GM19328 (cell line): ENCODE results near the gene CNTNAP2.
"Not testable (repeated sequence)": the region's sequence is repeated elsewhere in the genome, so short reads cannot be mapped to it uniquely, and the experiment has no call there.

Experiments
- ATAC-seq: cut with Tn5 transposase; IDR thresholded peaks from one replicate; pipeline ENCODE4 v1.9.1; 2021; ENCODE audit warnings: mild to moderate bottlenecking, moderate library complexity; ENCODE audit not compliant: unreplicated experiment

CNTNAP2 gene

DNA sequence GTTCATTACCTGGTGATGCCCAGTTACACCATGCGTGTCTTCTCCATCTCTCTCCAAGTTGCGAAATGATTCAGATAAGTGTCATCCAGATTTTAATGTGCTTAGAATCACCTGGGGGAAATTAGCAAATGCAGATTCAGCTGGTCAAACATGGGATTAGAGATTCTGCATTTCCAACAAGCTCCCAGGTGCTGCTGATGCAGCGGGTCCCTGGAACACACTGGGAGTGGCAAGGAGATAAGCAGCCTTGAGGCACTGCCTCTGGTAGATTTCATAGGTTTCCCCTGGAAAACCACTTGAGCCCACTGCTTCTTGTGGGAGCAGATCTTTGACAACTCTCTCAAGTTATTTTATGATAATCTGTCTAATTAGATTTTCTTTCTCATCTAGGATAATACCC lies 2278.0 kb downstream of the CNTNAP2 start:
- no peak for ATAC-seq

DNA sequence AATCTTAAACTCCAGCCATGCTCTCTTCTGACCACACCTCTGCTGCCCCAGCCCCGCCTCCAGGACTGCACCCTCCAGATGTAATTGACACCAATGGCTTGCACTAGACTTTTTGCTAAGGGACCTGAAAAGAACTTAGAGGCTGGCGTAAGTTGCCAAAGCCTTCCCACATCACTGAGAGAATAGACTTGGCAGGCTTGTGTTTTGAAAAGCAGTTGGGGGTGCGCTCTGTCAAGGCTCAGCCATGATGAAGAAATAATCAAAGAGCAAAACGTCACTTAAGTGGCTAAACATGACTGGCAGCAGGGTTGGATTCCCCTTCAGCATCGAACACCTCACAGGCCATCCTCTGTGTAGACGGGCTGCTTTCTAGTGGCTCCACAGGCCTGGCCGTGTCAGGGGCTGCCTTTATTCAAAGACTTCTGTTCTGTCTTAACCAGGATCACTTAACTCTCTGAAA lies 2278.8 kb downstream of the CNTNAP2 start:
- no peak for ATAC-seq

DNA sequence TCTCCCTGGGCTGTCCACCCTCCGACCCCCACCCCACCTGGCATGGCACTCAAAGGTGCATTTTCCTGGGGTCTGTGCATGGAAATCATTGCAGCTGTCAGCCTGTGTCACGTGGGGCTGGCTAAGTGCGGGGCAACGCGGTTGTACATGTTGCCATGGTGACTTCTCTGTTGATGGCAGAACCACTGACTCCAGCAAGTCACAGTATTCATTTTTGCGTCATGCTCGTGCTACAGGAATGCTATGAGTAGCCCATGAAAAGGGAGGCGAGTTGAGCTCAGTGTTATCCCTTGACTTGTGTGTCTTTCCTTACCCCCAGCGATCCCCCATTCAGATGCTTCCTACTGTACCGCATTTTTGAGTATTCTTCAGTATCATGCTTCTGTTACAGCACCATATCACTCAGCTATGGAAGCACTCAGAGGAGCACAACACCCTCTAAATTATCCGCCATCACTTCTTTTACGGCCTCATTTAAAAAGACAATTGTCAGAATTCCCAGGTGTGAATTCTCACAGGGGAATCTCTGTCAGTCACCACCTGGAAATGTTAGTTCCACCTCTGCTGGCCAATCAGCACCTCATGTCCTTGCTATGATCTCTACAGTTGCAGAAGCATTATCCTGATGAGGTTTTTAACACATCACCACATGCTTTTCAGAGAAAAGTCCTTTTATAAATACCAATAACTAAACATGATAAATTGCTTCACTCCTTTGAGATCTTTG lies 2279.6 kb downstream of the CNTNAP2 start:
- no peak for ATAC-seq

DNA sequence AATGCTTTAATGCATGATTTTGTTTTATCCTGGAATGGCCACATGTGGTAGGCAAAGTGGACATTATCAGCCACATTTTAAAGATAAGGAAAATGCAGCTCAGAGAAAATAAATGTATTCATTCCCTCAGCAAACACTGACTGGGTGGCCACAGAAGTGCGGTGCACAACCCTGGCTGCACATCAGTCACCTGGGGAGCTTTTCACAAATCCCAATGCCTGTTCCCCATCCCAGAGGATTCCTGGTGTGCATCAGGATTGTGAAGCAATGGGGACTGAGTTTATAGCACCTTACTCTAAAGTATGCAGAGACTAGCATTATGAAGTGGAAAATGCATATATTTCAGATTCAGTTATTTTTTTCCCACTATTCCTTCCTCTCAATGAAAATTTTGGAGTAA lies 2280.5 kb downstream of the CNTNAP2 start:
- no peak for ATAC-seq

DNA sequence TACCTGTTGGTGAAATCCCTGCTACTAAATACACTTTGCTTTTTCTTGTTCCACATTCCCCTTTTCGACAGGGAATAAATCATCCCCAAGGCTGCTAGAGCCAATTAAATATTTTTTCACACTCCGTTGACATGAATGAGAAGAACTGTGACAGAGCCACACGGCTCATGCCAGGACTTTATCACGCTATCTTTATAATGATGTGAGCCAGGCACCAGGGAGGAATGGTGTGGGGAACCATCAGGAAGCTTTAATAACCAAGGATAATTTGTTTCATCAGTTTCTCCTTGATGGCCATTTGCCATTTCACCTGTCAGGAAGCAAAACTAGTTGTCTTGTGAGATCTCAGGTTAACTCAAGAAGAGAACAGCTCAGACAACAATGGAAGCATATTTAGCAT lies 2280.9 kb downstream of the CNTNAP2 start:
- ATAC-seq: no peak

DNA sequence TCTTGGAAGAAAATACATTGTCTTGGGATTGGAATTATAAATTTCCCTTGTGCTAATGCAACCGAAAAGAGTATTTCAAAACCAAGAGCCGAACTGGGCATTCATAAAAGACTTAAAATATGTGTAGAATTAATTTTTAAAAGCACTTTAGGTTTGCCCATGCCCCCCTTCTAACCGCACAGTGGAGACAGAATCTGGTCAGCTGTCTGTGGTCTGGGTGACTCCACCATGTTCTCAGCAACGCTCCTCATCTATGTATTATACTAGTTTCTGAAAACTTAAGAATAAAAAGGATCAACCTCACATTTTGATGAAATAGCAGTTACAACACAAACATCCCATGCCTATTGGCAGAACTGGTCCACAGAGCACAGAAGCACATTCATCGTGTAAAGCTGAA lies 2281.4 kb downstream of the CNTNAP2 start:
- no peak for ATAC-seq

DNA sequence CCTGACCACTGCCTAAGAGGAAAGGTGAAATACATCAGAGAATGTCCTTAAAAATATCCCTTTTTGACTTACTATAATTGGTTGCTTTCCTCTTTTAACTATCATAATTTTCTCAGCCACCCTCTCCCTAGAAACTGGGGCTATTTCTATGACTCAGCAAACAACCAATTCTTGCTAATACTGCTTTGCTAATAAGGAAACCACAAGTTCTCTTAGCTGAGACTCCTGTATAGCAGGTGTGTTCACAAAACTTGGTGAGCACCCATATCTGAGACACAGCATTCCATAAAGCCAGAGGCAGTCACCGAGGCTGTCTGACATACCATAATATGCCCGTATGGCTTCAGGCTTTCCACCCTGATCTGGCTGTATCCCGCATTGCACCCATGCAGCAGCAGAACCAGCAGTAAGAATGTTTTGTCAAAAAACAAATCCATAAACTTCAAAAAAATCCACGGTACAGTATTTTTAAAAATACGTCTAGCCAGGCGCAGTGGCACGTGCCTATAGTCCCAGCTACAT lies 2282.3 kb downstream of the CNTNAP2 start:
- no peak for ATAC-seq

DNA sequence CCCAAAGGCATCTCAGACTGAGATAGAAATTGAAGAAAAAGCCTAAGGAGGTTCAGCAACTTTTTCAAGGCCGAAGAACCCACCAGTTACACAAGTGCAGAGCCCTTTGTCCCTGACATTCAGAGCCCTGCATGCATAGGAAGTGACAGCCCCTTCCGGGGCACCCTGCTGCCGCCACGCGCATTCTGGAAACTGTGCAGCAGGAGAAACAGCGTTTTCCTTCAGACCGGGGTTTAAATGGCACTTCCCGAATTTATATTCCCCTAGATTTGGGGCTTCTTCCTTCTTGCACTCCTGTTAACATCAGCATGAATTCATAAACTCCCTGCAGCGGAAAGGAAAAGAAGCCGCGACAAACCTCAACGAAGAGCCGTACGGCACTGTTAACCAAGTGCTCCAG lies 2283.5 kb downstream of the CNTNAP2 start:
- no peak for ATAC-seq

DNA sequence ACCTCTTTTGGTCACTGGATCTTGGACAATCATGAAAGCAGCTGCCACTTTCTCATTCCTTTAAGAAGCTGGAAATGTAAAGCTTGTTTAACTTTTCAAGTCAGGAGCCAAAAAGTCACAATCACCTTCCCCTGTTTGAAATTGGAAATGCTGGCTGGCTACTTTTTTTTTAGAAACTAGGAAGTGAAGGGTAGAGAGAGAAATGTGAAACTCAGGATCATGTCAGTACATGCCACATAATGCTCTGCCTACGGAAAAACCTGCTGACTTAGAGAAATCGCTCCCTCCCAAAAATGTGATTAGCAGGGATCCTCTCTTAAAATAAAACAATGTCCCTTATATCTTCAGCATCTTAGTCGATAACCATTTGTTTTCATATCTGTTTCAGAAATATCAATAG lies 2285.6 kb downstream of the CNTNAP2 start:
- no peak for ATAC-seq

DNA sequence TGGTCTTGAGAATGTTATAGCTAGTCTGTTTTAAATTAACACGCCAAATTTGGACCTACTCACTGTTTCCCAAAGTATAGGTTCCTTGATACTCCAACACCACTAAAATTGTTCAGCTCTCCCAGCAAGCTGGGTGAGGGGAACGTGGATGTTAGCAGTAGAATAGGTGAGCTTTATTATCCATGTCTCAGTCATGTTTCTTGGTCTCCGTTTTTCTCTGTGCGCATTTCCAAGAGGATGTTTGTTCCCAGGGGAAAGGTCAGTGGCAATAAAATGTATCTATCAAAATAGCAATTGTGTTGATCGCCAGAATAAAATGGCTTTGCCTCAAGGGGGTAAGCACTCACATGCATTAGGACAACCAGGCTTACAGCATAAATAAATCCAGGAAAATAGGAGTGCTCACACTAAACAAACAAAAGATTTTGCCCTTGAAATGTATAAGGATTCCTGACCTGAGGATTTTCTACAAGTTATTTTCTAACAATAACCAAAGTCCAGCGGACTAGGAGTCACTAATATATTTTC lies 2286.9 kb downstream of the CNTNAP2 start:
- ATAC-seq: no peak

DNA sequence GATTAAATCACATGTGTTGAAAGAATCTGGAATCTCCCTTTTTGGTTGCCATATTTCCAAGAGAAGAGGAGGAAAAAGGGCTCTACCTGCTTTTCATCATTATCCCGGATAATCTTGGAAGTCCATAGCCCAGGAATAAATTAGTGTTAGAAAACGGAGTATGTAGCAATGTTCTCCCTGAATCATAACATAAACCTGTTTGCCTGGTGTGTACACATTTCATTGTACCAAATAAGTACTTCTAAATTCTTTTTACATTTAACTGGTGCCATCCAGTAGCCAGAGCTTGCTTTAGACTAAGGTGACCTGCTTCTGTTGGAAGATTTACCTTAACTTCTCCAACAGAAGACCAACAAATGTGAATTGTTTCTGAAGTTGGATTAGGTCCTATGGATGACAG lies 2291.7 kb downstream of the CNTNAP2 start:
- ATAC-seq: no peak

DNA sequence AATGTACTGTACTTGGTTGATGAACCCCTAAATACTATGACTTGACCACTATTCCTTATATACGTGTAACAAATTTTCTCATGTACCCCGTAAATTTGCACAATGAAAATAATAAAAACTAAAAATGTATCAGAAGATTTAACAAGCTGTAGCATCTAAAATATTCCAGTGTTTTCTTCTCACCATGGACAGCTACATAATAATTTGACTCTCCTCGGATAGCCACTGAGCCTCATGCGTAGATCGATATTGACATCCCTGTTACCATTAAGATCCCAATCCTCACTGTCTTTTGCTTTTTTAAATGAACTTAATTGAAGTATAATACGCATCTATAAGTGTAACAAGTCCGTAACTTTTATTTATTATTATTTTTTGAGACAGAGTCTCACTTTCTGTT lies 2294.3 kb downstream of the CNTNAP2 start:
- ATAC-seq: no peak

DNA sequence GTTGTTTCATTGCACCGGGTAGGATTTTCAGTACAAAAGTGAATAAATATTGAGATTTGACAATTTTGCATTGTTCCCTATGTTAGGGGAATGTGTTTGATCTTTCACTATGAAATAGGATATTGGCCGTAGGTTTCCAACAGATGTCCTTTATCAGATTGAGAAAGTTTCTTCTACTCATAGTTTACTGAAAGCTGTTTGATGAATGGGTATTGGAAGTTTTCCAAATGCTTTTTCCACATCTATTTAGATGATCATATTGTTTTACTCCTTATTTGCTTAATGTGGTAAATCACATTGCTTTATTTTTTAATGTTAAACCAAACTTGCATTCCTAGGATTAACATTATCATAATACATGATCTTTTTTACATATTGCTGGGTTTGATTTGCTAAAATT lies 2296.1 kb downstream of the CNTNAP2 start:
- no peak for ATAC-seq

DNA sequence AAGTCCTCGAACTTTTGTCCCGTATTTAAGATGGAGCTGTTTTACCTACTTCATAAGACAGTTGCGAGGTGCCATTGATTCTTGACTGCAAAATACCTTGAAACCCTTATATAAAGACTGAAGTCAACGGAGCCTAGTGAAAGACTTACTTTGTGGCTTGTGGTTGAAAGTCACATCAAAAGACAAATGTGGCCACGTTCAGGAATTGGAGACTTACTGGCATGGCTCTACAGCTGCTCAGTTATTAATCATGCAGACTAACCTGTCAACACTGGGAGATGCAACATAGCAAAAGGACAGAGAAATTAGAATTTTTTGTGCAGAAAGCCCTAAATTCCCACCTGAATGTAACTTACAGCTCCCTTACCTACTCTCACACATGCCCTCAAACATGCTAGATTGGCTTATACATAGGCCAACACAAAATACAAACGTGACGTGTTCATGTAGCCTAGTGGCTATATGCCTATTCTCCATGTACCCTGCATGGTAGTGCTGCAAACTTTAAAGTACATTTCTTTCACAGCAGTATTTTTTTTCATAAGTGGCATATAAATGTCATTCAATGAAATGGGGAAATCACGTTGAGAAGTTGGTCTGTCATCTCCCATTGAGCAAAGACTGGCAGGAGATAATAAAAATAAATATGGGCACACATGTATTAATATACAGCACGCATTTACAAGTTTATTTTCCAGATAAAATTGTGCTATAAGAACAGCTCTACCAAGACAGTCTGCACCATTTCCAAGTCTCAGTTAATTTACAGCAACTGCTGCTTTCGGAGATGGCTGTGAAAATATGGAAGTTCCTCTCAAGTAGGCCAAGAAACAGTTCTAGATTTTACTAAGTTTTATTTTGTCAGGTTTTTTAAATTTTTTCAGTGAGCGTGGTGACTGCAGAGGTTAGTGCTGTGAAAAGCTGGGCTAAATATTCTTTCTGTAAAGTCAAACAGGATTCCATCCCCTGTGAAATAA lies 2303.5 kb downstream of the CNTNAP2 start:
- ATAC-seq: peak; percentile 65

DNA sequence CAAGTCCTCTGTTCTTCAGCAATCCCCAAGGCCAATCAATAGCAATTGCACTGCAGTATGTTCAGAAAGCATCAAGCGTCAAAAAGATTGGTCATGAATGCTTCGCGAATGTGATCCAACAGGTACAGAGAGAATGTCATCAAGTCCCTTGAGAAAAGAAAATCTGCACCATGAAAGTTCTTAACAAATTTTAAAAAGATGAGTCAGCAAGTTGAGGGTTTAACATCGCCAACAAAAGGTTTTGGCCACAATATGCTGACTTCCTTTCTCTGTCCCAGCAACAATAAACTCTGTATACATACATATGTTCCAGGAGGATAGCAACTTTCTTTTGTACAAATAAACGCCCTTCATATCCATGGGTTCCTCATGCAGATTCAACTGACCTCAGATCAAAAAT lies 2305.4 kb downstream of the CNTNAP2 start:
- ATAC-seq: no peak

DNA sequence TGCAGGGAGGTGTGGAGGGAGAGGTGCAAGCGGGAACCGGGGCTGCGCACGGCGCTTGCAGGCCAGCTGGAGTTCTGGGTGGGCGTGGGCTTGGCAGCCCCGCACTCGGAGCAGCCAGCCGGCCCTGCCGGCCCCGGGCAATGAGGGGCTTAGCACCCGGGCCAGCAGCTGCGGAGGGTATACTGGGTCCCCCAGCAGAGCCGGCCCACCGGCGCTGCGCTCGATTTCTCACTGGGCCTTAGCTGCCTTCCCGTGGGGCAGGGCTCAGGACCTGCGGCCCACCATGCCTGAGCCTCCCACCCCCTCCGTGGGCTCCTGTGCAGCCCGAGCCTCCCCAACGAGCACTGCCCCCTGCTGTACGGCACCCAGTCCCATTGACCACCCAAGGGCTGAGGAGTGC lies 2309.8 kb downstream of the CNTNAP2 start:
- not testable (repeated sequence) for ATAC-seq

DNA sequence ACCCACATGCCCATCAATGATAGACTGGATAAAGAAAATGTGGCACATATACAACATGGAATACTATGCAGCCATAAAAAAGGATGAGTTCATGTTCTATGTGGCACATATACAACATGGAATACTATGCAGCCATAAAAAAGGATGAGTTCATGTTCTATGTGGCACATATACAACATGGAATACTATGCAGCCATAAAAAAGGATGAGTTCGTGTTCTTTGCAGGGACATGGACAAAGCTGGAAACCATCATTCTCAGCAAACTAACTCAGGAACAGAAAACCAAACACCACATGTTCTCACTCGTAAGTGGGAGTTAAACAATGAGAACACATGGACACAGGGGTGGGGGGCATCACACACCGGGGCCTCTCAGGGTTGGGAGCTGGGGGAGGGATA lies 2314.1 kb downstream of the CNTNAP2 start:
- ATAC-seq: not testable (repeated sequence)

DNA sequence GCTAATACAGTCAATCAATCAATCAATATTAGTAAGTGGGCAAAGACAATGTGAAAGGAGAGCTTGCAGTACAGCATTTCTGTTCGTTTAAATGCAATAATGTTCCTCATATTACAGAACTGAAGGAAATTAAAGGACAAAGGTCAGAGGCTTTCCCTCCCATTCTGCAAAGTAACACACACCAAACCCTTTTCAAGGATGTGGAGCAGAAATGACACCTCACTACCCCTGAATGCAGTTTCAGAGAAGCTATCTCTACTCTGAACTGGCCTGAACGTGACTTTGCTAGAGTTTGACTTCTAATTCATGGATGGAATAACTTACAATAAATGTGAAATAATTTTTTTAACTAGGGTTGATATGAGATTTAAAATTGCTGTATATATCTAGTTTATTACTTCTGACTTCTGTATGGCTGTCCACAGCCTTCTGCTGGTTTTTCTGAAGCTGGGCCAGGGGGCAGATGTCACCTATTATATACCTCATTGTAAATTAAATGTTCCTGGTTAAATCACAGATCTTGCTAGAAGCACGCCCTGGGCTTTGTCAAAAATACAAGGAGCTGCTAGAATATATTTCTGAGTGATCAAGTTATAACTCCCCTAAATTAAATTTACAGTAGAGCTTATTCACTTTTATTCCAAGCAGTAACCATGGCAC lies 2317.1 kb downstream of the CNTNAP2 start:
- ATAC-seq: no peak

DNA sequence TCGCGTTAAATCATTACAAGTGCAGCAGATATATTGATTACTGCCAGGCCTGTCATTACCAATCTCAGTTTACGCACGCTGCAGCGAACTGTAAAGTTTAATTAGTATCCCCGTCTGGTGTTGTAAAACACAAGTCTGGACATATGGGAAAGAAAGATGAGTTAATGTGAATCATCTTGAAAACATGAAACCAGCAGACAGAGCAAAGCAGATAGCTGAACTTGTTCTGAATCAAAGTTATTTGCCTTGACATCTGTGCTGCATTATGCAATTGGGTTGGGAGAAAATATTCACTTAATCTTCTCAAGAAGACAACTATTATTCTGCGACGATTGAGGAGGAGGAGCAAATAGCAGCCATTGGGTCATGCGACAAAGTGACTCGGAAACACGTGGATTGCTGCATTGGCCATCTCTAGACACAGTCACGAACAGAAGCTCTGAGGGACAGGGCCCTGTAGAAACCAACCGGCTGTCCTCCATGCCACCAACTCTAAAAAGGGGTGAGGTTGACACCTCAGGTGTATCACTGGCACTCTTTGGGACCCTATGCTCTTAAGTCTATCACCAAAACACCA lies 2317.7 kb downstream of the CNTNAP2 start:
- no peak for ATAC-seq

DNA sequence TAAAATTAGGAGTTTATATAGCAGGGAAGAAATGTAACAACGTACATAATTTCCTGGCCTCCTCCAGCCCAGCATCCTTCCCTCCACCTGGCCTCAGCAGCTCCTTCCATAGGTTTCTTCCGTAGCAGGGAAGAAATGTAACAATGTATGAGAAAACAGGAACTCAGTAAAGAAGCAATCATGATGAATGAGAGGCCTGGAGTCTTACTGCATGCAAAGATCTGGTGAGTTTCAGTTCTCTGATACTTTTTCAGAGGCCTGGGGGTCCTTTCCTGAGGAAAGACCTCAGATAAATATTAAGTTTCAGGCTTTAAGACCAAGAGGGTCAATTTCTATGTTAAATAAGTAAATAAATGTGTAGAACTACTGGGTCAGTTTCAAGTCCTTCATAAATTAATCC lies 2318.3 kb downstream of the CNTNAP2 start:
- no peak for ATAC-seq

DNA sequence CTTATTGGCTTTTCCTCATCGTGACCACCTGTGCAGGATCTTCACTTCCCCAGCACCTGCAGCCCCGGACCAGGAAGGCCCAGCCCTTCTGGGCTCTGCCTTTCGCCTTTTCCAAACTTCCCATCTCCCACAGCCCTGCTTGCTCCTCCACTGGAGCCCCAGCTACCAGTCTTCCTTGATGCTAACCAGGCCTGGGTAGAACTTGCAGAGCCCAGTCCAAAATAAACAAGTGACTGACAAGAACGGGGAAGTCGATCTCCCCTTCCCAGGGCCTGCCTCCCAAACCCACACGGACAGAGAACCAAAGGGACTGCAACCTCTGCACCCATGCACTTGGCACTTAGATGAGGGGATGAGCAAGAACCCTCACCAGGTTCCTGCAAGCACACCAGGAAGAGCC lies 2319.1 kb downstream of the CNTNAP2 start:
- ATAC-seq: no peak
